ENCODE data around the gene VILL. TPM values are rescaled to one million over a fixed set of nuclear protein-coding genes. Genes with fewer than 3 reads are reported as not detected.
"Not testable (repeated sequence)": the region's sequence is repeated elsewhere in the genome, so short reads cannot be mapped to it uniquely, and the experiment has no call there.

The VILL gene
- total RNA-seq, 1 experiment from 2014 or later, result 52.6 TPM

GRCh38 chr3:37968813-37969595, 21.6 kb upstream of the VILL start:
- no TSS peak for BruUV-seq (replicated peaks)
- Mint-ChIP-seq H3K27me3 (ENCODE audit: unreplicated experiment) (no peaks in the 10 kb centered on the region), H3K36me3 (ENCODE audit: insufficient read depth, unreplicated experiment) (peaks cover 48% of the 10 kb centered on the region), H3K27ac (ENCODE audit: unreplicated experiment) (no peak overlapping the region), H3K4me3 (ENCODE audit: low read depth, unreplicated experiment) (no peak overlapping the region), H3K4me1 (ENCODE audit: low read depth, unreplicated experiment) (peaks cover 57% of the 10 kb centered on the region), H3K9me3 (ENCODE audit: low read depth, unreplicated experiment) (no peaks in the 10 kb centered on the region)
- CTCF ChIA-PET, result interaction anchor here (2.5 kb wide), 1 partner anchor 114 kb away, joined by 35 read pairs; no protein-coding TSS in a partner anchor
- no peak for TF ChIP-seq CTCF (IDR thresholded peaks at IDR 0.05; ENCODE audit: unreplicated experiment)
- DNase-seq, result no peak
- intact Hi-C loops (cut with micrococcal nuclease; ENCODE audit: unreplicated experiment), result no loop called here

- Mint-ChIP-seq H3K36me3 (ENCODE audit: insufficient read depth, unreplicated experiment) (peaks cover 51% of the 10 kb centered on the region), H3K9me3 (ENCODE audit: low read depth, unreplicated experiment) (no peaks in the 10 kb centered on the region), H3K4me3 (ENCODE audit: low read depth, unreplicated experiment) (no peak overlapping the region), H3K27ac (ENCODE audit: unreplicated experiment) (peak overlapping the region; percentile 12), H3K27me3 (ENCODE audit: unreplicated experiment) (no peaks in the 10 kb centered on the region), H3K4me1 (ENCODE audit: low read depth, unreplicated experiment) (peaks cover 54% of the 10 kb centered on the region)
- no TSS peak for BruUV-seq (replicated peaks)
- CTCF ChIA-PET, result interaction anchor here (0.5 kb wide), 1 partner anchor 137 kb away, joined by 5 read pairs; no protein-coding TSS in a partner anchor
- TF ChIP-seq CTCF (IDR thresholded peaks at IDR 0.05; ENCODE audit: unreplicated experiment), result no peak
- DNase-seq, result no peak
- intact Hi-C loops (cut with micrococcal nuclease; ENCODE audit: unreplicated experiment), result no loop called here
Measured at GRCh38 chr3:37969596-37970100, 20.9 kb upstream of the VILL start.

- no peaks in the 10 kb centered on the region for H3K27me3 Mint-ChIP-seq (ENCODE audit: unreplicated experiment)
- no peak for DNase-seq
- no TSS peak for BruUV-seq (replicated peaks)
- H3K4me3 Mint-ChIP-seq (ENCODE audit: low read depth, unreplicated experiment), result no peak overlapping the region
- no peak for TF ChIP-seq CTCF (IDR thresholded peaks at IDR 0.05; ENCODE audit: unreplicated experiment)
- H3K36me3 Mint-ChIP-seq (ENCODE audit: insufficient read depth, unreplicated experiment), result peaks cover 49% of the 10 kb centered on the region
- peaks cover 48% of the 10 kb centered on the region for H3K4me1 Mint-ChIP-seq (ENCODE audit: low read depth, unreplicated experiment)
- CTCF ChIA-PET, result no interaction called here
- no peaks in the 10 kb centered on the region for H3K9me3 Mint-ChIP-seq (ENCODE audit: low read depth, unreplicated experiment)
- H3K27ac Mint-ChIP-seq (ENCODE audit: unreplicated experiment), result no peak overlapping the region
- intact Hi-C loops (cut with micrococcal nuclease; ENCODE audit: unreplicated experiment), result no loop called here
Measured at GRCh38 chr3:37970802-37971201, 19.8 kb upstream of the VILL start.

GRCh38 chr3:37971467-37971866, 19.1 kb upstream of the VILL start:
- TF ChIP-seq CTCF (IDR thresholded peaks at IDR 0.05; ENCODE audit: unreplicated experiment), result no peak
- intact Hi-C loops (cut with micrococcal nuclease; ENCODE audit: unreplicated experiment), result no loop called here
- no peak overlapping the region for H3K27ac Mint-ChIP-seq (ENCODE audit: unreplicated experiment)

GRCh38 chr3:37972056-37972455, 18.5 kb upstream of the VILL start:
- Mint-ChIP-seq H3K4me1 (ENCODE audit: low read depth, unreplicated experiment) (peaks cover 35% of the 10 kb centered on the region), H3K36me3 (ENCODE audit: insufficient read depth, unreplicated experiment) (peaks cover 38% of the 10 kb centered on the region)
- H3K27me3 Mint-ChIP-seq (ENCODE audit: unreplicated experiment); H3K9me3 Mint-ChIP-seq (ENCODE audit: low read depth, unreplicated experiment); BruUV-seq (replicated peaks); H3K4me3 Mint-ChIP-seq (ENCODE audit: low read depth, unreplicated experiment); H3K27ac Mint-ChIP-seq (ENCODE audit: unreplicated experiment); DNase-seq; CTCF ChIA-PET; intact Hi-C loops (cut with micrococcal nuclease; ENCODE audit: unreplicated experiment): not testable (repeated sequence)

More at GRCh38 chr3:37971467-37971866, 19.1 kb upstream of the VILL start:
- no peaks in the 10 kb centered on the region for H3K9me3 Mint-ChIP-seq (ENCODE audit: low read depth, unreplicated experiment)
- no peak overlapping the region for H3K4me3 Mint-ChIP-seq (ENCODE audit: low read depth, unreplicated experiment)
- peaks cover 41% of the 10 kb centered on the region for H3K4me1 Mint-ChIP-seq (ENCODE audit: low read depth, unreplicated experiment)
- no peaks in the 10 kb centered on the region for H3K27me3 Mint-ChIP-seq (ENCODE audit: unreplicated experiment)
- CTCF ChIA-PET, result no interaction called here
- DNase-seq, result no peak
- no TSS peak for BruUV-seq (replicated peaks)
- peaks cover 44% of the 10 kb centered on the region for H3K36me3 Mint-ChIP-seq (ENCODE audit: insufficient read depth, unreplicated experiment)
